ENCODE measurements around the gene LZTS3. TPM values are rescaled to one million over a fixed set of nuclear protein-coding genes. Genes with fewer than 3 reads are reported as not detected.

LZTS3 gene
- polyA plus RNA-seq, 3 donors: 0.05 to 0.45 TPM; not detected in 1

DNA sequence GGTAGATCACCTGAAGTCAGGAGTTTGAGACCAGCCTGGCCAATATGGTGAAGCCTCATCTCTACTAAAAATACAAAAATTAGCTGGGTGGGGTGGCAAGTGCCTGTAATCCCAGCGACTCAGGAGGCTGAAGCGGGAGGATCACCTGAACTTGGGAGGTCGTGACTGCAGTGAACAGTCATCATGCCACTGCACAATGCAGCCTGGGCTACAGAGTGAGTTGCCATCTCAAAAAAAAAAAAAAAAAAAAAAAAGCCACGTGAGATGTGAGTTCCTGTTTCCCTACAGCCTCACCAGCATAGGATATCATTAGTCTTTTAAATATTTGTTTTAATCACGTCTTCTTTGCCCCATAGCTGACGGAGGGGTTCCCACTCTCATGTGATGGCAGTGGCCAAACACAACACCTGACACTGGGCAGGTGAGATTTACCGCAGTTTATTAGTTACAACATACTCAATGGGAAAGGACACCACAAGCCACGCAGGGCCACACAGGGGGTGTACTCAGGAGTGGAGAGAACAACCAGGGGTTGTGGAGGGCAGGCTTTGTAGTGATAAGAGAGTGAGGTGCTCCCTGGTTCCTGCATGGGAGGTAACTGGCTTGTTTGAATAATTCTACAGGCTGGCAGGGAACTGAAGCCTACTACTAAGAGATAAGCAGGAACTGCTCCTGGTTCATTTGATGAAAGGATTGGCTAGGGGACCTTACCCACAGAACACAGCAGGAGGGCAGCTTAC is 4.6 kb upstream of the LZTS3 start:
- Histone ChIP-seq H3K36me3 (replicated peaks in 1 of 2; ENCODE audit: control insufficient read depth in 1 of 2, insufficient read depth in 2 of 2, low read length in 2 of 2) (no peaks in the 10 kb centered on the region), H3K9ac (ENCODE audit: insufficient read depth, low read length, poor library complexity, severe bottlenecking) (no peak overlapping the region), H3K9me3 (replicated peaks in 1 of 2; ENCODE audit: control insufficient read depth in 1 of 2, insufficient read depth in 1 of 2, low read length in 2 of 2) (no peaks in the 10 kb centered on the region), H2AFZ (ENCODE audit: insufficient read depth, low read depth, low read length, poor library complexity, severe bottlenecking) (no peak overlapping the region), H3K4me2 (replicated peaks; ENCODE audit: extremely low read depth, low read length, poor library complexity, severe bottlenecking) (no peak overlapping the region), H3K4me3 (replicated peaks in 1 of 3; ENCODE audit: low read depth in 2 of 3, low read length in 3 of 3) (no peak overlapping the region), H3K27me3 (ENCODE audit: control insufficient read depth in 2 of 2, insufficient read depth in 2 of 2, low read length in 2 of 2) (peaks cover 16 to 29% of the 10 kb centered on the region in 2 donors), H3K4me1 (ENCODE audit: control insufficient read depth in 1 of 2, insufficient read depth in 2 of 2, low read length in 2 of 2) (peaks cover 12 to 16% of the 10 kb centered on the region in 2 donors), H4K20me1 (ENCODE audit: insufficient read depth, low read length) (no peaks in the 10 kb centered on the region), H3K27ac (ENCODE audit: low read depth in 1 of 2, low read length in 2 of 2) (no peak overlapping the region), H3K79me2 (ENCODE audit: insufficient read depth, low read length) (no peaks in the 10 kb centered on the region)
- DNase-seq: peak in 1 of 3 donors; percentile 8
- Mint-ChIP-seq H3K4me1 (peaks cover 15% of the 10 kb centered on the region), H3K27me3 (ENCODE audit: low read depth in 3 of 3) (peaks cover 32 to 35% (median 35%) of the 10 kb centered on the region in 3 donors), H3K36me3 (peaks cover 0 to 4% of the 10 kb centered on the region in 2 donors), H3K27ac (peak overlapping the region in 1 of 7 donors; percentile 15), H3K9me3 (peaks cover 0 to 11% (median 1%) of the 10 kb centered on the region in 7 donors), H3K4me3 (no peak overlapping the region)
- WGBS (ENCODE audit: insufficient coverage): 80% methylated on average over 1 of the region's 8 CpGs
- intact Hi-C loops (cut with micrococcal nuclease): no loop called here
- TF ChIP-seq, protein P1, sequence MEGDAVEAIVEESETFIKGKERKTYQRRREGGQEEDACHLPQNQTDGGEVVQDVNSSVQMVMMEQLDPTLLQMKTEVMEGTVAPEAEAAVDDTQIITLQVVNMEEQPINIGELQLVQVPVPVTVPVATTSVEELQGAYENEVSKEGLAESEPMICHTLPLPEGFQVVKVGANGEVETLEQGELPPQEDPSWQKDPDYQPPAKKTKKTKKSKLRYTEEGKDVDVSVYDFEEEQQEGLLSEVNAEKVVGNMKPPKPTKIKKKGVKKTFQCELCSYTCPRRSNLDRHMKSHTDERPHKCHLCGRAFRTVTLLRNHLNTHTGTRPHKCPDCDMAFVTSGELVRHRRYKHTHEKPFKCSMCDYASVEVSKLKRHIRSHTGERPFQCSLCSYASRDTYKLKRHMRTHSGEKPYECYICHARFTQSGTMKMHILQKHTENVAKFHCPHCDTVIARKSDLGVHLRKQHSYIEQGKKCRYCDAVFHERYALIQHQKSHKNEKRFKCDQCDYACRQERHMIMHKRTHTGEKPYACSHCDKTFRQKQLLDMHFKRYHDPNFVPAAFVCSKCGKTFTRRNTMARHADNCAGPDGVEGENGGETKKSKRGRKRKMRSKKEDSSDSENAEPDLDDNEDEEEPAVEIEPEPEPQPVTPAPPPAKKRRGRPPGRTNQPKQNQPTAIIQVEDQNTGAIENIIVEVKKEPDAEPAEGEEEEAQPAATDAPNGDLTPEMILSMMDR (IDR thresholded peaks at IDR 0.05): no peak

GRCh38 chr20:3175270-3175669 is 1.9 kb upstream of the LZTS3 start:
- H3K4me3 Mint-ChIP-seq: peak overlapping the region in 1 of 2 donors; percentile 94
- Histone ChIP-seq H3K9me3 (replicated peaks in 1 of 2; ENCODE audit: control insufficient read depth in 1 of 2, insufficient read depth in 1 of 2, low read length in 2 of 2) (no peaks in the 10 kb centered on the region), H3K4me1 (ENCODE audit: control insufficient read depth in 1 of 2, insufficient read depth in 2 of 2, low read length in 2 of 2) (peaks cover 15 to 20% of the 10 kb centered on the region in 2 donors), H3K27ac (ENCODE audit: low read depth in 1 of 2, low read length in 2 of 2) (no peak overlapping the region), H3K27me3 (ENCODE audit: control insufficient read depth in 2 of 2, insufficient read depth in 2 of 2, low read length in 2 of 2) (peaks cover 30 to 50% of the 10 kb centered on the region in 2 donors), H3K4me2 (replicated peaks; ENCODE audit: extremely low read depth, low read length, poor library complexity, severe bottlenecking) (no peak overlapping the region), H2AFZ (ENCODE audit: insufficient read depth, low read depth, low read length, poor library complexity, severe bottlenecking) (no peak overlapping the region), H3K36me3 (replicated peaks in 1 of 2; ENCODE audit: control insufficient read depth in 1 of 2, insufficient read depth in 2 of 2, low read length in 2 of 2) (no peaks in the 10 kb centered on the region), H4K20me1 (ENCODE audit: insufficient read depth, low read length) (no peaks in the 10 kb centered on the region), H3K79me2 (ENCODE audit: insufficient read depth, low read length) (no peaks in the 10 kb centered on the region), H3K4me3 (replicated peaks in 1 of 3; ENCODE audit: low read depth in 2 of 3, low read length in 3 of 3) (no peak overlapping the region), H3K9ac (ENCODE audit: insufficient read depth, low read length, poor library complexity, severe bottlenecking) (no peak overlapping the region)
- WGBS (ENCODE audit: insufficient coverage): no CpG with 5 or more reads among the region's 1 CpG
- no peak overlapping the region for H3K27ac Mint-ChIP-seq
- TF ChIP-seq, protein P1 (IDR thresholded peaks at IDR 0.05): no peak
- H3K36me3 Mint-ChIP-seq: peaks cover 0 to 4% of the 10 kb centered on the region in 2 donors
- DNase-seq: no peak
- H3K9me3 Mint-ChIP-seq: peaks cover 0 to 11% (median 2%) of the 10 kb centered on the region in 7 donors
- H3K27me3 Mint-ChIP-seq (ENCODE audit: low read depth in 3 of 3): peaks cover 55 to 59% (median 56%) of the 10 kb centered on the region in 3 donors
- intact Hi-C loops (cut with micrococcal nuclease): no loop called here
- H3K4me1 Mint-ChIP-seq: peaks cover 21% of the 10 kb centered on the region
